ENCODE results near the gene ANKRD40.

The ANKRD40 gene

DNA sequence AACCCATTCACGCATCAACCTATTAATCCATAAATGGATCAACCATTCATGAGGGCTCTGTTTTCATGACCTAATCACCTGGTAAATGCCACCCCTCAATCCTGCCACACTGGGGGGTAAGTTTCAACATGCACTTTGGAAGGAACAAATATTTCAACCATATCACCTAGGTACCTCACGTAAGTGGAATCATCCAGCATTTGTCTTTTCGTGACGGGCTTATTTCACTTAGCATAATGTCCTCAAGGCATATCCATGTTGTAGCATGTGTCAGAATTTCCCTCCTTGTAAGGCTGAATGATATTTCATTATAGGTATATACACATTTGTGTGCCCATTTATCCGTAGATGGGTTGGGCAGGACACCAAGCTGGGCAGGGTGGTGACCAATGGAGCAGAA, 35.6 kb downstream of the ANKRD40 start:
- H3K9me3 Mint-ChIP-seq, result no peaks in the 10 kb centered on the region
- no peak overlapping the region for H3K4me3 Mint-ChIP-seq
- H3K36me3 Mint-ChIP-seq (ENCODE audit: low read depth), result no peaks in the 10 kb centered on the region
- peaks cover 11% of the 10 kb centered on the region for H3K27me3 Mint-ChIP-seq (ENCODE audit: low read depth)
- H3K27ac Mint-ChIP-seq, result peak overlapping the region in 1 of 3 experiments; percentile 31
- no peak for TF ChIP-seq CTCF (IDR thresholded peaks at IDR 0.05; ENCODE audit: unreplicated experiment in 3 of 3)
- H3K4me1 Mint-ChIP-seq, result no peaks in the 10 kb centered on the region

DNA sequence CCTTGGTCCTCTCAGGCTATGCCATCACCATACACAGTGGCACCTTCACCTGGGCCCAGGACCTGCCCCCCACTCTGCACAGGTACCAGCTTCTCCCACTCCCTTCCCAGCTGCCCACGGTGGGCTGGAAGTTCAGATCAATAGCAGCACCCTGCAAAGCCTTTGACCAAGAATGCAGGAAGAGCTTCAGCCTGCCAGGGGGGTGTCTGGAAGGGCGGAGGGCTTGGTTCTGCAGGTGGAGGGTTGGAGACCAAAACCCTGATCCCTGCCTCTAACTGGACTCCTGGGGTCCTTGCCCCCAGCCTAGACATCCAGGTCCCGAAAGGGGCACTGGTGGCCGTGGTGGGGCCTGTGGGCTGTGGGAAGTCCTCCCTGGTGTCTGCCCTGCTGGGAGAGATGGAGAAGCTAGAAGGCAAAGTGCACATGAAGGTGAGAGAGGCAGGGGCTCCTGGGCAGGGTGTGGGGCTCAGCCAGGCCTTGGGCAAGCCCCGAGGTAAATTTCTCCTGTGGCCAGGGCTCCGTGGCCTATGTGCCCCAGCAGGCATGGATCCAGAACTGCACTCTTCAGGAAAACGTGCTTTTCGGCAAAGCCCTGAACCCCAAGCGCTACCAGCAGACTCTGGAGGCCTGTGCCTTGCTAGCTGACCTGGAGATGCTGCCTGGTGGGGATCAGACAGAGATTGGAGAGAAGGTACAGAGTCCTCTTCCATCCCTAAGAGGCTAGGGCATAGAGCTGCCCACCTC, 38.7 kb downstream of the ANKRD40 start:
- no peak overlapping the region for H3K4me3 Mint-ChIP-seq
- no peaks in the 10 kb centered on the region for H3K36me3 Mint-ChIP-seq (ENCODE audit: low read depth)
- peaks cover 4% of the 10 kb centered on the region for H3K27me3 Mint-ChIP-seq (ENCODE audit: low read depth)
- H3K9me3 Mint-ChIP-seq, result no peaks in the 10 kb centered on the region
- H3K27ac Mint-ChIP-seq, result peak overlapping the region in 2 of 3 experiments; percentile 27 to 41
- no peak for TF ChIP-seq CTCF (IDR thresholded peaks at IDR 0.05; ENCODE audit: unreplicated experiment in 3 of 3)
- H3K4me1 Mint-ChIP-seq, result no peaks in the 10 kb centered on the region

GRCh38 chr17:50668025-50668837, 39.5 kb downstream of the ANKRD40 start:
- peaks cover 4% of the 10 kb centered on the region for H3K27me3 Mint-ChIP-seq (ENCODE audit: low read depth)
- H3K36me3 Mint-ChIP-seq (ENCODE audit: low read depth), result no peaks in the 10 kb centered on the region
- TF ChIP-seq CTCF (IDR thresholded peaks at IDR 0.05; ENCODE audit: unreplicated experiment in 3 of 3), result no peak
- no peaks in the 10 kb centered on the region for H3K9me3 Mint-ChIP-seq
- H3K27ac Mint-ChIP-seq, result peak overlapping the region in 2 of 3 experiments; percentile 27 to 56
- no peaks in the 10 kb centered on the region for H3K4me1 Mint-ChIP-seq
- no peak overlapping the region for H3K4me3 Mint-ChIP-seq

DNA sequence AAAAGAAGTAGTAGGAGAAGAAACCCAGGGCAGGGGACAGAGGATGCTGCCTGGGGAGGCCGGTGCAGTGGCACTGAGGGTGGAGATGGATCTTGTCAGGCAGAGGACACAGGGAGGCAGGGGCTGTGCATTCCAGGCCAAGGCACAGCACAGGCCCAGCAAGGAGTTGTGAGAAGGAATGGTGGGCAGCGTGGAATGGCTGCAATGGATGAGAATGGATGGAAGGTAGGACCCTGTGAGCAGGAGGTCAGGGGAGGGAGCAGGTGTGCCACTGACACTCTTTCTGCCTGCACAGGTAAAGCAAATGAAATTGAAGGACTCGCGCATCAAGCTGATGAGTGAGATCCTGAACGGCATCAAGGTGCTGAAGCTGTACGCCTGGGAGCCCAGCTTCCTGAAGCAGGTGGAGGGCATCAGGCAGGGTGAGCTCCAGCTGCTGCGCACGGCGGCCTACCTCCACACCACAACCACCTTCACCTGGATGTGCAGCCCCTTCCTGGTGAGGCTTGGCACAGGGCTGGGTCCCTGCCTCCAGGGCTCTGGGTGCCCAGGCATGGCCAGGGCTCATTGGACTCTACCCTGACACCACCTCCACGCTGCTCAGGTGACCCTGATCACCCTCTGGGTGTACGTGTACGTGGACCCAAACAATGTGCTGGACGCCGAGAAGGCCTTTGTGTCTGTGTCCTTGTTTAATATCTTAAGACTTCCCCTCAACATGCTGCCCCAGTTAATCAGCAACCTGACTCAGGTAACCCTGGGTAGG, 40.3 kb downstream of the ANKRD40 start:
- no peak for TF ChIP-seq CTCF (IDR thresholded peaks at IDR 0.05; ENCODE audit: unreplicated experiment in 3 of 3)
- Mint-ChIP-seq H3K36me3 (ENCODE audit: low read depth) (no peaks in the 10 kb centered on the region), H3K27me3 (ENCODE audit: low read depth) (peaks cover 4% of the 10 kb centered on the region), H3K4me1 (no peaks in the 10 kb centered on the region), H3K4me3 (no peak overlapping the region), H3K27ac (peak overlapping the region in 1 of 3 experiments; percentile 56), H3K9me3 (no peaks in the 10 kb centered on the region)

DNA sequence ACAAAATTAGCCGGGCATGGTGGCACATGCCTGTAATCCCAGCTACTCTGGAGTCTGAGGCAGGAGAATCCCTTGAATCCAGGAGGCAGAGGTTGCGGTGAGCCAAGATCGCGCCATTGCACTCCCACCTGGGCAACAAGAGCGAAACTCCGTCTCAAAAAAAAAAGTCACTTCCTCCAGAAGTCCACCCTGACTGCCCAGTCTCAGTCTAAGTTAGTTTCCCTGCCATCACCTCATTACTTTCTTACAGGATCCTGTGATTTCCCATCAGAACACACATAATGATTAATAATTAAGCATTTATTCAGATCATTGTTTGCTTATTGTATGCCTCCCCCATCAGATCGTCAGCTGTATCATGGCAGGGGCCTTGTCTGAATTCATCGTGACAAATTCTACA, 41.4 kb downstream of the ANKRD40 start:
- H3K27ac Mint-ChIP-seq, result no peak overlapping the region
- no peak for TF ChIP-seq CTCF (IDR thresholded peaks at IDR 0.05; ENCODE audit: unreplicated experiment in 3 of 3)
- H3K36me3 Mint-ChIP-seq (ENCODE audit: low read depth), result no peaks in the 10 kb centered on the region
- H3K9me3 Mint-ChIP-seq, result no peaks in the 10 kb centered on the region
- peaks cover 13% of the 10 kb centered on the region for H3K27me3 Mint-ChIP-seq (ENCODE audit: low read depth)
- peaks cover 8% of the 10 kb centered on the region for H3K4me1 Mint-ChIP-seq
- H3K4me3 Mint-ChIP-seq, result no peak overlapping the region
